Stimulated activated naive CD8-positive, alpha-beta T cell treated with anti-CD3 and anti-CD28 coated beads, Interleukin-15, amount 100 ng/mL, for 72 hours (primary cell): ENCODE results near the gene GRIK4.

Experiments used
- ATAC-seq: fragments of 150-1000 bp; cut with Tn5 transposase; 2 replicates; pipeline ENCODE4 v1.10.0; 2021; ENCODE audit warnings: mild to moderate bottlenecking, moderate library complexity
- DNase-seq, 2 donors: peaks; one replicate each; pipeline ENCODE4 v3.0.0; 2021 to 2022
- H3K27ac Mint-ChIP-seq, 2 donors: one replicate each; pipeline ENCODE4 v1.8.0; 2022; ENCODE audit warnings: mild to moderate bottlenecking in 2 of 2, mixed read lengths in 2 of 2, moderate library complexity in 2 of 2
- H3K27me3 Mint-ChIP-seq: one replicate; pipeline ENCODE4 v1.8.0; 2022; ENCODE audit warnings: mixed read lengths
- H3K4me1 Mint-ChIP-seq: one replicate; pipeline ENCODE4 v1.8.0; 2022; ENCODE audit warnings: mild to moderate bottlenecking, mixed read lengths
- H3K4me3 Mint-ChIP-seq, 2 donors: one replicate each; pipeline ENCODE4 v1.8.0; 2022; ENCODE audit warnings: mild to moderate bottlenecking in 2 of 2, mixed read lengths in 2 of 2, moderate library complexity in 1 of 2
- H3K9me3 Mint-ChIP-seq, 2 donors: one replicate each; pipeline ENCODE4 v1.8.0; 2022; ENCODE audit warnings: mixed read lengths in 2 of 2

GRIK4 gene

GRCh38 chr11:120633616-120634393 lies 122.3 kb downstream of the GRIK4 start:
- Mint-ChIP-seq H3K9me3 (no peaks in the 10 kb centered on the region), H3K4me1 (no peaks in the 10 kb centered on the region), H3K4me3 (no peak overlapping the region), H3K27ac (peak overlapping the region in 1 of 2 donors; percentile 55), H3K27me3 (peaks cover 18% of the 10 kb centered on the region)
- no peak for DNase-seq
- no peak for ATAC-seq

GRCh38 chr11:120634706-120635105 lies 123.2 kb downstream of the GRIK4 start:
- Mint-ChIP-seq H3K4me3 (no peak overlapping the region), H3K4me1 (no peaks in the 10 kb centered on the region), H3K27me3 (peaks cover 26% of the 10 kb centered on the region), H3K9me3 (no peaks in the 10 kb centered on the region), H3K27ac (no peak overlapping the region)
- ATAC-seq (no peak), DNase-seq (no peak)

DNA sequence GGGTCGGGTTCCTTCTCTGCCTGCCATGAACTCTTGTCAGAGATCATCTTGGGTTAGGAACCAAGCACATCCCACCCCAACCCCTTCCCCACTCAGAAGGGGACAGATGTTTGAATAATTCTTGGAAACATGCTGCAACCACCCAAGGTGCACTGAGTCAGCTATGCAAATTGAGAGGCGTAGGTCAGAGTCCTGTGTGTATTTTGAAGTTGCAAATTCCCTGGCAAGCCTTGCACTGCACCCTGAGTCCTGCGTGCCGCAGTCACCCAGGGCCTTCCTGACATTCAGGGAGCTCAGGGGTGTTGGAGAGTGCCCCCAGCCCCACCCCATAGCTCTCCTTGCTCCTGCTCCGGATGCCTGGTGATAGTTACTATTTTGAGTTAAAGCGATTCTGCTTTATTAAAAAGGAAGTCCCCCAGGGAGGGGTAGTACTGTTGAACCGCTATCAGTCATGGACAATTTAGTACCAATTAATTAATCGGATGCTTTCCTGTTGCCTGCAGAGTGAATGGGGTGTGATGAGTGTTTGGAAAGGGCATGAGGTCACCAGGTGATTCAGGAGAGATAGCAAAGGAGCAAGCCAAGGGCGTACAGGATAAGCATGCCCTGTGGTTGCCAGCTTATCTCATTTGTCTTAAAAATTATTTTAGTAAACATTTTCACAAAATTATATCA lies 123.7 kb downstream of the GRIK4 start:
- Mint-ChIP-seq H3K4me3 (no peak overlapping the region), H3K4me1 (no peaks in the 10 kb centered on the region), H3K9me3 (no peaks in the 10 kb centered on the region), H3K27me3 (peaks cover 28% of the 10 kb centered on the region), H3K27ac (no peak overlapping the region)
- ATAC-seq (no peak), DNase-seq (no peak)

- no peak overlapping the region for H3K27ac Mint-ChIP-seq
- no peak for ATAC-seq
- no peak overlapping the region for H3K4me3 Mint-ChIP-seq
- H3K9me3 Mint-ChIP-seq, result no peaks in the 10 kb centered on the region
- no peak for DNase-seq
- peaks cover 35% of the 10 kb centered on the region for H3K27me3 Mint-ChIP-seq
- no peaks in the 10 kb centered on the region for H3K4me1 Mint-ChIP-seq
These were observed 125.6 kb downstream of the GRIK4 start for GRCh38 chr11:120637131-120637530.

GRCh38 chr11:120642196-120642894 lies 130.8 kb downstream of the GRIK4 start:
- H3K27me3 Mint-ChIP-seq, result peaks cover 45% of the 10 kb centered on the region
- no peak overlapping the region for H3K4me3 Mint-ChIP-seq
- DNase-seq, result no peak
- peak overlapping the region in 1 of 2 donors; percentile 60 for H3K27ac Mint-ChIP-seq
- no peak for ATAC-seq
- no peaks in the 10 kb centered on the region for H3K4me1 Mint-ChIP-seq
- no peaks in the 10 kb centered on the region for H3K9me3 Mint-ChIP-seq

GRCh38 chr11:120643284-120643683 lies 131.7 kb downstream of the GRIK4 start:
- Mint-ChIP-seq H3K27me3 (peaks cover 45% of the 10 kb centered on the region), H3K27ac (no peak overlapping the region), H3K4me1 (no peaks in the 10 kb centered on the region), H3K4me3 (no peak overlapping the region), H3K9me3 (no peaks in the 10 kb centered on the region)
- ATAC-seq (no peak), DNase-seq (no peak)

- Mint-ChIP-seq H3K27ac (no peak overlapping the region), H3K4me1 (no peaks in the 10 kb centered on the region), H3K9me3 (no peaks in the 10 kb centered on the region), H3K4me3 (no peak overlapping the region), H3K27me3 (peaks cover 43% of the 10 kb centered on the region)
- no peak for ATAC-seq
- no peak for DNase-seq
These were observed 134.1 kb downstream of the GRIK4 start for GRCh38 chr11:120645639-120646038.

GRCh38 chr11:120646206-120646605 lies 134.7 kb downstream of the GRIK4 start:
- Mint-ChIP-seq H3K27ac (no peak overlapping the region), H3K27me3 (peaks cover 43% of the 10 kb centered on the region), H3K4me1 (no peaks in the 10 kb centered on the region), H3K4me3 (no peak overlapping the region), H3K9me3 (no peaks in the 10 kb centered on the region)
- ATAC-seq, result no peak
- DNase-seq, result no peak

GRCh38 chr11:120647681-120648080 lies 136.1 kb downstream of the GRIK4 start:
- peaks cover 31% of the 10 kb centered on the region for H3K27me3 Mint-ChIP-seq
- no peak overlapping the region for H3K27ac Mint-ChIP-seq
- DNase-seq, result no peak
- H3K4me1 Mint-ChIP-seq, result no peaks in the 10 kb centered on the region
- no peaks in the 10 kb centered on the region for H3K9me3 Mint-ChIP-seq
- ATAC-seq, result no peak
- H3K4me3 Mint-ChIP-seq, result no peak overlapping the region

DNA sequence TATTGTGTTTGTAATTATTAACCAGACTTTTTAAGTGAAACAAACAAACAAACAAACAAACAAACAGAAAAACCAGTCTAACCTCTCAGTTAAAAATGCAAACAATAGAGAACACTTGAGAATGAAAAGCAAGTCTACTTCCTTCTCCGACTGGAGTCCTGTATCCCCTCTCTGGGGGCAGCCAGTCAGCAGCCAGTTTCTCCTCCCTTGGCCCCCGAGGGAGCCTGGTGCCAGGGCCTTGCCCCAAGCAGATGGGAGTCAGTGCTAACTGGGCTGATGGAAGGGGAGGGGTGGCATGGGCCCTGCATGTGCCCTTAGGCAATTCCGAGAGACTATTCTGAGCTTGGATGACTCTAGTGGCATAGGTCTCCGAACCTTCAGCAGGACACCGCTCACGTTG lies 137.2 kb downstream of the GRIK4 start:
- Mint-ChIP-seq H3K4me1 (no peaks in the 10 kb centered on the region), H3K27me3 (peaks cover 22% of the 10 kb centered on the region), H3K4me3 (no peak overlapping the region), H3K9me3 (no peaks in the 10 kb centered on the region), H3K27ac (no peak overlapping the region)
- ATAC-seq, result peak; percentile 26
- DNase-seq, result no peak

- H3K27me3 Mint-ChIP-seq, result peaks cover 22% of the 10 kb centered on the region
- H3K27ac Mint-ChIP-seq, result no peak overlapping the region
- no peak overlapping the region for H3K4me3 Mint-ChIP-seq
- H3K9me3 Mint-ChIP-seq, result no peaks in the 10 kb centered on the region
- DNase-seq, result no peak
- ATAC-seq, result peak; percentile 18
- no peaks in the 10 kb centered on the region for H3K4me1 Mint-ChIP-seq
These were observed 137.8 kb downstream of the GRIK4 start for GRCh38 chr11:120649316-120649715.

DNA sequence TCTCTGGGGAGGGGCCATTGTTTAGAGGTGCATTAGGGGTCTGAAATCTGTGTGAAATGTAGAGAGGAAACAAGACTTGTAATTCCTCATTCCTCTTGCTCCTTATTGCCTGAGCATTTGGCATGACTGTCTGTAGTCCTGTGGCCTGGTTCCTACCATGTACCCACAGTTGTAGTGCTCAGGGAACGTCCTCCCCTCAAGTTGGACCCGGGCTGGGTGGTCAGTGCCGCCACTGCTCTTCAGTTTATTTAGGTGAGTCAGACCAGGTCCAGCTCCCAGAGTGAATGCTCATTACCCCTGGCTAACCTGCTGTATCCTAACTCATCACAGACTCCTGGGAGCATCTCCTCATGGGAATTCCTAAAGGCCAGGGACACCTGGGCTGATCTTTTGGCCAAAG lies 139.8 kb downstream of the GRIK4 start:
- Mint-ChIP-seq H3K4me1 (no peaks in the 10 kb centered on the region), H3K27ac (no peak overlapping the region)

DNA sequence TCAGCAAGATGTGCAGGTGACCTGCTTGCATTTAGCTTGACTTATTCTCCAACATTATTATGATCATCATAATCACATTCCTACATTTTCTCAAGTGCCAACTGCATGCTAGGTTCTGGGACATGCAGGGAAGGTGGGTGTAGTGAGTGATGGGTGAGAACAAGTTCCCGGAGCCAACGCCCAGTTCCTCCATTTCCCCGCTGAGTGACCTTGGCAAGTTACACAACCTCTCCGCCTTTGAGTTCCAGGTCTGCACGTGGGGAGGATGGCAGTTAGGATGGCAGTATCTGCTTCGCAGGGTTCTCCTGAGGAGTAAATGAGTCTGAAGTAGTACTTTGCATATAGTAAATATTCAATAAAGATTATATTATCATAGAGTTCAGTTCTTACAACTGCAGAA lies 140.3 kb downstream of the GRIK4 start:
- peaks cover 22% of the 10 kb centered on the region for H3K27me3 Mint-ChIP-seq
- no peaks in the 10 kb centered on the region for H3K9me3 Mint-ChIP-seq
- DNase-seq (no peak), ATAC-seq (no peak)
- H3K27ac Mint-ChIP-seq, result no peak overlapping the region
- H3K4me3 Mint-ChIP-seq, result no peak overlapping the region
- no peaks in the 10 kb centered on the region for H3K4me1 Mint-ChIP-seq

More for the DNA sequence above, 139.8 kb downstream of the GRIK4 start:
- H3K27me3 Mint-ChIP-seq, result peaks cover 22% of the 10 kb centered on the region
- ATAC-seq, result no peak
- H3K4me3 Mint-ChIP-seq, result no peak overlapping the region
- DNase-seq, result no peak
- H3K9me3 Mint-ChIP-seq, result no peaks in the 10 kb centered on the region

DNA sequence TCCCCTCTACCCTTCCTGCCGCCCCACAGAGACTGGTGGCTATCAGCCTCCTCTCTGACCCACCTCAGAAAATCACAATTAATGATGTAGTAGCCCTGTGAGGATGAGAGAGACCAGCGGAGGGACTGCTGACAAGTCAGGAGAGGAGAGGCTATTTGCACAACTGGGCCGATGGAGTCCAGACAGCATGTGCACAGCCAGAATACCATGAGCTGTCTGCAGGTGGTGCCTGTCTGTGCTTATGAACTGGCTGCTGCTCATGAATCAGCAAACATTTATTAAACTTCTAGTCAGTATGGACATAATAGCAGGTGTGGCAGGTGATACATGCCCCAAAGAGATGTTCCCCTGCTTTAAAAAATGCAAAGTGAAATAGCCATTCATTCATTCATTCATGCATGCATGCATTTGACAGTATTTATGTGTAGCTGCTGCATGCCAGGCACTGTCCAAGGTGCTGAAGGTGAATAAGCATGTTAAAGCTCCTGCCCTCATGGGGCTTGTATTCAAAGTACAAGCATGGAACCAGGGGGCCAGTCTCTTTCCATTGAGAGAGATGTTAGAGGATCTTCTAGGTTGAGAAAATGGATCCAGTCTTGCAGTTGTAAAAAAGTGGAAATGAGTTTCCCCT lies 141.3 kb downstream of the GRIK4 start:
- Mint-ChIP-seq H3K4me1 (no peaks in the 10 kb centered on the region), H3K4me3 (no peak overlapping the region), H3K27ac (no peak overlapping the region), H3K9me3 (no peaks in the 10 kb centered on the region), H3K27me3 (peaks cover 22% of the 10 kb centered on the region)
- ATAC-seq, result no peak
- DNase-seq, result no peak

GRCh38 chr11:120655589-120655988 lies 144.0 kb downstream of the GRIK4 start:
- peaks cover 5% of the 10 kb centered on the region for H3K4me1 Mint-ChIP-seq
- H3K27me3 Mint-ChIP-seq, result peaks cover 25% of the 10 kb centered on the region

More at GRCh38 chr11:120655589-120655988, 144.0 kb downstream of the GRIK4 start:
- ATAC-seq (no peak), DNase-seq (no peak)
- no peak overlapping the region for H3K27ac Mint-ChIP-seq
- H3K9me3 Mint-ChIP-seq, result no peaks in the 10 kb centered on the region
- H3K4me3 Mint-ChIP-seq, result no peak overlapping the region
